Mesendoderm (in vitro differentiated cells): ENCODE data around the gene NEURL1B.

Experiments used
- DNase-seq: peaks from one replicate; pipeline ENCODE4 v3.0.0; 2013
- H2AK5ac ChIP-seq: 2 replicates; pipeline ENCODE4 v1.6.1; 2013; ENCODE audit warnings: low read length, inconsistent platforms
- H2BK120ac ChIP-seq: 2 replicates; pipeline ENCODE4 v1.6.1; 2013; ENCODE audit warnings: low read depth, mild to moderate bottlenecking, low read length, moderate library complexity, mixed read lengths
- H2BK15ac ChIP-seq: replicated peaks from 2 replicates; pipeline ENCODE4 v1.6.1; 2013; ENCODE audit warnings: low read depth, mild to moderate bottlenecking, moderate library complexity
- H2BK5ac ChIP-seq: 2 replicates; pipeline ENCODE4 v1.6.1; 2013; ENCODE audit warnings: low read length, inconsistent platforms
- H3K18ac ChIP-seq: 2 replicates; pipeline ENCODE4 v1.6.1; 2013; ENCODE audit warnings: mild to moderate bottlenecking, low read length, mixed read lengths
- H3K23ac ChIP-seq: one replicate; pipeline ENCODE4 v1.6.1; 2013; ENCODE audit warnings: low read length
- H3K27ac ChIP-seq: 2 replicates; pipeline ENCODE4 v1.5.1; 2013; ENCODE audit warnings: low read depth, mild to moderate bottlenecking, inconsistent platforms, low read length, moderate library complexity
- H3K27me3 ChIP-seq: 2 replicates; pipeline ENCODE4 v1.6.1; 2013; ENCODE audit warnings: low read length, control low read depth, mild to moderate bottlenecking, inconsistent platforms; ENCODE audit not compliant: insufficient read depth, poor library complexity
- H3K36me3 ChIP-seq: 2 replicates; pipeline ENCODE4 v1.6.1; 2013; ENCODE audit warnings: low read length, inconsistent platforms; ENCODE audit not compliant: control insufficient read depth, insufficient read depth
- H3K4ac ChIP-seq: one replicate; pipeline ENCODE4 v1.6.1; 2013; ENCODE audit warnings: low read depth, mild to moderate bottlenecking, low read length, moderate library complexity
- H3K4me1 ChIP-seq: 2 replicates; pipeline ENCODE4 v1.6.1; 2013; ENCODE audit warnings: low read depth, low read length, inconsistent platforms; ENCODE audit not compliant: control insufficient read depth
- H3K4me2 ChIP-seq: 2 replicates; pipeline ENCODE4 v1.6.1; 2013; ENCODE audit warnings: low read length
- H3K4me3 ChIP-seq: 2 replicates; pipeline ENCODE4 v1.5.1; 2013; ENCODE audit warnings: mild to moderate bottlenecking, low read length
- H3K56ac ChIP-seq: one replicate; pipeline ENCODE4 v1.6.1; 2013; ENCODE audit warnings: low read length
- H3K79me1 ChIP-seq: 2 replicates; pipeline ENCODE4 v1.6.1; 2013; ENCODE audit warnings: low read length, inconsistent platforms
- H3K79me2 ChIP-seq: 2 replicates; pipeline ENCODE4 v1.6.1; 2013; ENCODE audit warnings: mild to moderate bottlenecking, low read length; ENCODE audit not compliant: control insufficient read depth, insufficient read depth
- H3K9ac ChIP-seq: 2 replicates; pipeline ENCODE4 v1.6.1; 2013; ENCODE audit warnings: low read length, inconsistent platforms
- H4K5ac ChIP-seq: one replicate; pipeline ENCODE4 v1.6.1; 2013; ENCODE audit warnings: low read length
- H4K8ac ChIP-seq: one replicate; pipeline ENCODE4 v1.6.1; 2013; ENCODE audit warnings: low read depth, mild to moderate bottlenecking, control low read depth, low read length, moderate library complexity
- WGBS: extraction: QIAGEN DNeasy Blood & Tissue Kit; methylation state at CpG from one replicate; pipeline ENCODE4 v1.1.7; 2013; ENCODE audit warnings: low lambda C conversion rate, missing lambda C conversion rate; ENCODE audit not compliant: insufficient coverage; ENCODE audit errors: extremely low coverage; 5-methylcytosine and 5-hydroxymethylcytosine counted together

Gene NEURL1B

GRCh38 chr5:172691886-172692285, 50.8 kb downstream of the NEURL1B start:
- no peak overlapping the region for H3K23ac ChIP-seq
- no peak overlapping the region for H2AK5ac ChIP-seq
- WGBS = no CpG with 5 or more reads among the region's 7 CpGs
- no peak overlapping the region for H3K27ac ChIP-seq
- no peaks in the 10 kb centered on the region for H3K4me1 ChIP-seq
- DNase-seq = peak; percentile 68
- no peaks in the 10 kb centered on the region for H3K79me2 ChIP-seq
- H3K36me3 ChIP-seq = no peaks in the 10 kb centered on the region
- no peak overlapping the region for H3K4me3 ChIP-seq
- H3K4ac ChIP-seq = no peak overlapping the region
- no peak overlapping the region for H3K4me2 ChIP-seq
- H2BK120ac ChIP-seq = no peak overlapping the region
- no peaks in the 10 kb centered on the region for H3K79me1 ChIP-seq
- no peak overlapping the region for H3K56ac ChIP-seq
- H3K27me3 ChIP-seq = no peaks in the 10 kb centered on the region
- H2BK5ac ChIP-seq = no peak overlapping the region
- no peak overlapping the region for H4K5ac ChIP-seq
- no peak overlapping the region for H3K18ac ChIP-seq
- H4K8ac ChIP-seq = no peak overlapping the region
- H2BK15ac ChIP-seq = no peak overlapping the region
- no peak overlapping the region for H3K9ac ChIP-seq

GRCh38 chr5:172692451-172692850, 51.4 kb downstream of the NEURL1B start:
- no peak overlapping the region for H3K18ac ChIP-seq
- H4K8ac ChIP-seq = no peak overlapping the region
- H3K4ac ChIP-seq = no peak overlapping the region
- no peak overlapping the region for H4K5ac ChIP-seq
- H3K27me3 ChIP-seq = no peaks in the 10 kb centered on the region
- H2BK120ac ChIP-seq = no peak overlapping the region
- no peak overlapping the region for H3K9ac ChIP-seq
- no peaks in the 10 kb centered on the region for H3K36me3 ChIP-seq
- H2AK5ac ChIP-seq = no peak overlapping the region
- no peaks in the 10 kb centered on the region for H3K79me1 ChIP-seq
- H3K27ac ChIP-seq = no peak overlapping the region
- no peak overlapping the region for H3K4me3 ChIP-seq
- no peak overlapping the region for H2BK5ac ChIP-seq
- no peak overlapping the region for H3K23ac ChIP-seq
- no peak overlapping the region for H3K4me2 ChIP-seq
- no peaks in the 10 kb centered on the region for H3K79me2 ChIP-seq
- H3K56ac ChIP-seq = no peak overlapping the region
- no peaks in the 10 kb centered on the region for H3K4me1 ChIP-seq
- H2BK15ac ChIP-seq = no peak overlapping the region
- no CpG with 5 or more reads among the region's 6 CpGs for WGBS
- DNase-seq = no peak

GRCh38 chr5:172692981-172693380, 51.9 kb downstream of the NEURL1B start:
- H4K8ac ChIP-seq = no peak overlapping the region
- no peak overlapping the region for H3K4ac ChIP-seq
- H2BK15ac ChIP-seq = no peak overlapping the region
- H3K9ac ChIP-seq = no peak overlapping the region
- no peak overlapping the region for H2BK120ac ChIP-seq
- H3K36me3 ChIP-seq = no peaks in the 10 kb centered on the region
- H2AK5ac ChIP-seq = no peak overlapping the region
- H3K4me1 ChIP-seq = no peaks in the 10 kb centered on the region
- no peak overlapping the region for H2BK5ac ChIP-seq
- H3K4me2 ChIP-seq = no peak overlapping the region
- no peaks in the 10 kb centered on the region for H3K79me2 ChIP-seq
- H4K5ac ChIP-seq = no peak overlapping the region
- H3K23ac ChIP-seq = no peak overlapping the region
- no peak overlapping the region for H3K18ac ChIP-seq
- WGBS = no CpG with 5 or more reads among the region's 2 CpGs
- no peaks in the 10 kb centered on the region for H3K27me3 ChIP-seq
- no peak overlapping the region for H3K27ac ChIP-seq
- no peak overlapping the region for H3K4me3 ChIP-seq
- no peaks in the 10 kb centered on the region for H3K79me1 ChIP-seq
- DNase-seq = no peak
- no peak overlapping the region for H3K56ac ChIP-seq

GRCh38 chr5:172694061-172694460, 53.0 kb downstream of the NEURL1B start:
- H3K9ac ChIP-seq = no peak overlapping the region
- no peak overlapping the region for H3K18ac ChIP-seq
- H3K4ac ChIP-seq = no peak overlapping the region
- no peak for DNase-seq
- H3K27me3 ChIP-seq = no peaks in the 10 kb centered on the region
- no peaks in the 10 kb centered on the region for H3K4me1 ChIP-seq
- no peak overlapping the region for H4K8ac ChIP-seq
- H3K4me3 ChIP-seq = no peak overlapping the region
- no peaks in the 10 kb centered on the region for H3K36me3 ChIP-seq
- H2BK15ac ChIP-seq = no peak overlapping the region
- no CpG with 5 or more reads among the region's 4 CpGs for WGBS
- no peak overlapping the region for H4K5ac ChIP-seq
- no peak overlapping the region for H3K56ac ChIP-seq
- H3K4me2 ChIP-seq = no peak overlapping the region
- H3K23ac ChIP-seq = no peak overlapping the region
- H3K79me1 ChIP-seq = no peaks in the 10 kb centered on the region
- no peak overlapping the region for H2BK120ac ChIP-seq
- no peak overlapping the region for H3K27ac ChIP-seq
- H2AK5ac ChIP-seq = no peak overlapping the region
- H3K79me2 ChIP-seq = no peaks in the 10 kb centered on the region
- H2BK5ac ChIP-seq = no peak overlapping the region

- H2BK5ac ChIP-seq = no peak overlapping the region
- H3K4ac ChIP-seq = no peak overlapping the region
- no peak overlapping the region for H2AK5ac ChIP-seq
- no peak for DNase-seq
- H3K23ac ChIP-seq = no peak overlapping the region
- no CpG with 5 or more reads among the region's 8 CpGs for WGBS
- no peaks in the 10 kb centered on the region for H3K4me1 ChIP-seq
- no peaks in the 10 kb centered on the region for H3K79me1 ChIP-seq
- H3K27me3 ChIP-seq = no peaks in the 10 kb centered on the region
- no peak overlapping the region for H3K56ac ChIP-seq
- H4K8ac ChIP-seq = no peak overlapping the region
- H3K9ac ChIP-seq = no peak overlapping the region
- no peak overlapping the region for H2BK15ac ChIP-seq
- no peak overlapping the region for H3K4me2 ChIP-seq
- no peak overlapping the region for H3K27ac ChIP-seq
- H3K18ac ChIP-seq = no peak overlapping the region
- H2BK120ac ChIP-seq = no peak overlapping the region
- no peaks in the 10 kb centered on the region for H3K36me3 ChIP-seq
- H4K5ac ChIP-seq = no peak overlapping the region
- no peaks in the 10 kb centered on the region for H3K79me2 ChIP-seq
- H3K4me3 ChIP-seq = no peak overlapping the region
Observed at GRCh38 chr5:172694541-172694940, 53.5 kb downstream of the NEURL1B start.

GRCh38 chr5:172695232-172696054, 54.4 kb downstream of the NEURL1B start:
- H3K56ac ChIP-seq = peak overlapping the region; percentile 5
- H2BK120ac ChIP-seq = no peak overlapping the region
- no peak overlapping the region for H4K5ac ChIP-seq
- no peak overlapping the region for H3K18ac ChIP-seq
- H3K79me1 ChIP-seq = no peaks in the 10 kb centered on the region
- no peak for DNase-seq
- no peak overlapping the region for H2BK5ac ChIP-seq
- no peaks in the 10 kb centered on the region for H3K4me1 ChIP-seq
- H3K4ac ChIP-seq = no peak overlapping the region
- WGBS = no CpG with 5 or more reads among the region's 14 CpGs
- no peak overlapping the region for H3K4me2 ChIP-seq
- no peak overlapping the region for H3K27ac ChIP-seq
- H2AK5ac ChIP-seq = no peak overlapping the region
- H3K4me3 ChIP-seq = no peak overlapping the region
- no peak overlapping the region for H4K8ac ChIP-seq
- H3K36me3 ChIP-seq = no peaks in the 10 kb centered on the region
- no peak overlapping the region for H3K23ac ChIP-seq
- no peaks in the 10 kb centered on the region for H3K79me2 ChIP-seq
- no peak overlapping the region for H3K9ac ChIP-seq
- H2BK15ac ChIP-seq = no peak overlapping the region
- no peaks in the 10 kb centered on the region for H3K27me3 ChIP-seq
